Measurements from ENCODE around the gene DIP2A.
"Not testable (repeated sequence)": the region's sequence is repeated elsewhere in the genome, so short reads cannot be mapped to it uniquely, and the experiment has no call there.

DIP2A gene

GRCh38 chr21:46424621-46425020 is 34.1 kb upstream of the DIP2A start:
- in situ Hi-C loops (cut with HindIII; ENCODE audit: low sequenced_read_pairs) = loop anchor here (5.0 kb wide), 1 partner anchor 32 kb away; no protein-coding TSS in a partner anchor

GRCh38 chr21:46425041-46425440 is 33.6 kb upstream of the DIP2A start:
- in situ Hi-C loops (cut with HindIII; ENCODE audit: low sequenced_read_pairs) = loop anchor here (5.0 kb wide), 1 partner anchor 33 kb away; no protein-coding TSS in a partner anchor

GRCh38 chr21:46425571-46425970 is 33.1 kb upstream of the DIP2A start:
- in situ Hi-C loops (cut with HindIII; ENCODE audit: low sequenced_read_pairs) = loop anchor here (5.0 kb wide), 1 partner anchor 33 kb away; no protein-coding TSS in a partner anchor

GRCh38 chr21:46426313-46427046 is 32.2 kb upstream of the DIP2A start:
- in situ Hi-C loops (cut with HindIII; ENCODE audit: low sequenced_read_pairs) = loop anchor here (5.0 kb wide), 1 partner anchor 34 kb away; no protein-coding TSS in a partner anchor

- in situ Hi-C loops (cut with HindIII; ENCODE audit: low sequenced_read_pairs) = loop anchor here (5.0 kb wide), 1 partner anchor 35 kb away; no protein-coding TSS in a partner anchor
Measured at GRCh38 chr21:46427516-46427915, 31.2 kb upstream of the DIP2A start.

- in situ Hi-C loops (cut with HindIII; ENCODE audit: low sequenced_read_pairs) = loop anchor here (5.0 kb wide), 1 partner anchor 36 kb away; no protein-coding TSS in a partner anchor
Measured at GRCh38 chr21:46428286-46428685, 30.4 kb upstream of the DIP2A start.

- in situ Hi-C loops (cut with HindIII; ENCODE audit: low sequenced_read_pairs) = loop anchor here (5.0 kb wide), 1 partner anchor 37 kb away; no protein-coding TSS in a partner anchor
Measured at GRCh38 chr21:46428987-46429710, 29.5 kb upstream of the DIP2A start.

- in situ Hi-C loops (cut with HindIII; ENCODE audit: low sequenced_read_pairs) = loop anchor here (5.0 kb wide), 1 partner anchor 38 kb away; no protein-coding TSS in a partner anchor
Measured at GRCh38 chr21:46429754-46430681, 28.7 kb upstream of the DIP2A start.

GRCh38 chr21:46431448-46431847 is 27.2 kb upstream of the DIP2A start:
- in situ Hi-C loops (cut with HindIII; ENCODE audit: low sequenced_read_pairs) = no loop called here

GRCh38 chr21:46431884-46432488 is 26.7 kb upstream of the DIP2A start:
- in situ Hi-C loops (cut with HindIII; ENCODE audit: low sequenced_read_pairs) = no loop called here

- in situ Hi-C loops (cut with HindIII; ENCODE audit: low sequenced_read_pairs) = not testable (repeated sequence)
Measured at GRCh38 chr21:46433116-46433515, 25.6 kb upstream of the DIP2A start.

- in situ Hi-C loops (cut with HindIII; ENCODE audit: low sequenced_read_pairs) = no loop called here
Measured at GRCh38 chr21:46434322-46434958, 24.3 kb upstream of the DIP2A start.

- in situ Hi-C loops (cut with HindIII; ENCODE audit: low sequenced_read_pairs) = no loop called here
Measured at GRCh38 chr21:46435786-46436227, 22.9 kb upstream of the DIP2A start.

GRCh38 chr21:46436621-46437020 is 22.1 kb upstream of the DIP2A start:
- in situ Hi-C loops (cut with HindIII; ENCODE audit: low sequenced_read_pairs) = no loop called here

- in situ Hi-C loops (cut with HindIII; ENCODE audit: low sequenced_read_pairs) = no loop called here
Measured at GRCh38 chr21:46437096-46437498, 21.6 kb upstream of the DIP2A start.

- in situ Hi-C loops (cut with HindIII; ENCODE audit: low sequenced_read_pairs) = no loop called here
Measured at GRCh38 chr21:46437511-46437910, 21.2 kb upstream of the DIP2A start.

- in situ Hi-C loops (cut with HindIII; ENCODE audit: low sequenced_read_pairs) = no loop called here
Measured at GRCh38 chr21:46438241-46438640, 20.4 kb upstream of the DIP2A start.

- in situ Hi-C loops (cut with HindIII; ENCODE audit: low sequenced_read_pairs) = no loop called here
Measured at GRCh38 chr21:46439906-46440305, 18.8 kb upstream of the DIP2A start.

GRCh38 chr21:46441331-46441730 is 17.4 kb upstream of the DIP2A start:
- in situ Hi-C loops (cut with HindIII; ENCODE audit: low sequenced_read_pairs) = no loop called here

All from DLD1 (cell line).